GM21515 (cell line): ENCODE results near the gene ZNF317.

Experiments used
- ATAC-seq: cut with Tn5 transposase; IDR thresholded peaks from one replicate; pipeline ENCODE4 v1.9.1; 2021; ENCODE audit not compliant: unreplicated experiment

The ZNF317 gene

GRCh38 chr19:9140159-9140874 is at the start of gene ZNF317:
ZNF317 (plus strand) TSS chr19:9140397; CDS start chr19:9156017, 15,620 bp downstream.
- peak; percentile 86 for ATAC-seq

GRCh38 chr19:9107375-9107774 is 32.8 kb upstream of the ZNF317 start, which contains the start of gene OR7G2:
OR7G2 (minus strand) TSS chr19:9107475; CDS start chr19:9103243, 4,232 bp downstream.
- no peak for ATAC-seq

GRCh38 chr19:9109959-9110358 is 30.2 kb upstream of the ZNF317 start:
- ATAC-seq, result no peak

- ATAC-seq, result no peak
Observed at GRCh38 chr19:9115307-9115813, 24.8 kb upstream of the ZNF317 start, which contains the start of gene OR7G1. OR7G1 (minus strand) TSS chr19:9115763; CDS start chr19:9115763, 0 bp downstream.

- ATAC-seq, result no peak
Observed at GRCh38 chr19:9116547-9116946, 23.6 kb upstream of the ZNF317 start.

GRCh38 chr19:9126900-9127405 is 13.2 kb upstream of the ZNF317 start, which contains the start of gene OR7G3:
OR7G3 (minus strand) TSS chr19:9126950; CDS start chr19:9126950, 0 bp downstream.
- no peak for ATAC-seq

GRCh38 chr19:9128171-9128570 is 12.0 kb upstream of the ZNF317 start:
- no peak for ATAC-seq

- ATAC-seq, result no peak
Observed at GRCh38 chr19:9130965-9131364, 9.2 kb upstream of the ZNF317 start.

- ATAC-seq, result no peak
Observed at GRCh38 chr19:9132422-9132821, 7.8 kb upstream of the ZNF317 start.

- ATAC-seq, result no peak
Observed at GRCh38 chr19:9139609-9140158, 513 bp upstream of the ZNF317 start.

GRCh38 chr19:9144920-9145319 is 4.7 kb downstream of the ZNF317 start:
- no peak for ATAC-seq

GRCh38 chr19:9146882-9147281 is 6.7 kb downstream of the ZNF317 start:
- ATAC-seq, result no peak

- ATAC-seq, result no peak
Observed at GRCh38 chr19:9148697-9149096, 8.5 kb downstream of the ZNF317 start.

GRCh38 chr19:9149997-9150396 is 9.8 kb downstream of the ZNF317 start:
- no peak for ATAC-seq

GRCh38 chr19:9150650-9151049 is 10.5 kb downstream of the ZNF317 start:
- ATAC-seq, result no peak

GRCh38 chr19:9151367-9151766 is 11.2 kb downstream of the ZNF317 start:
- ATAC-seq, result no peak

- no peak for ATAC-seq
Observed at GRCh38 chr19:9155591-9155990, 15.4 kb downstream of the ZNF317 start.

- ATAC-seq, result no peak
Observed at GRCh38 chr19:9156304-9156703, 16.1 kb downstream of the ZNF317 start.

- ATAC-seq, result no peak
Observed at GRCh38 chr19:9159891-9160290, 19.7 kb downstream of the ZNF317 start.

- no peak for ATAC-seq
Observed at GRCh38 chr19:9161427-9161826, 21.2 kb downstream of the ZNF317 start.

- no peak for ATAC-seq
Observed at GRCh38 chr19:9165261-9165660, 25.1 kb downstream of the ZNF317 start.

- ATAC-seq, result no peak
Observed at GRCh38 chr19:9166846-9167245, 26.6 kb downstream of the ZNF317 start.
